SW 1271 (cell line): Measurements from ENCODE around the gene CRACDL.

Experiments used
- DNase-seq, 2 experiments: peaks; one replicate each; lab custom pipeline; 2025; lab: John Stamatoyannopoulos, UW

Gene CRACDL

DNA sequence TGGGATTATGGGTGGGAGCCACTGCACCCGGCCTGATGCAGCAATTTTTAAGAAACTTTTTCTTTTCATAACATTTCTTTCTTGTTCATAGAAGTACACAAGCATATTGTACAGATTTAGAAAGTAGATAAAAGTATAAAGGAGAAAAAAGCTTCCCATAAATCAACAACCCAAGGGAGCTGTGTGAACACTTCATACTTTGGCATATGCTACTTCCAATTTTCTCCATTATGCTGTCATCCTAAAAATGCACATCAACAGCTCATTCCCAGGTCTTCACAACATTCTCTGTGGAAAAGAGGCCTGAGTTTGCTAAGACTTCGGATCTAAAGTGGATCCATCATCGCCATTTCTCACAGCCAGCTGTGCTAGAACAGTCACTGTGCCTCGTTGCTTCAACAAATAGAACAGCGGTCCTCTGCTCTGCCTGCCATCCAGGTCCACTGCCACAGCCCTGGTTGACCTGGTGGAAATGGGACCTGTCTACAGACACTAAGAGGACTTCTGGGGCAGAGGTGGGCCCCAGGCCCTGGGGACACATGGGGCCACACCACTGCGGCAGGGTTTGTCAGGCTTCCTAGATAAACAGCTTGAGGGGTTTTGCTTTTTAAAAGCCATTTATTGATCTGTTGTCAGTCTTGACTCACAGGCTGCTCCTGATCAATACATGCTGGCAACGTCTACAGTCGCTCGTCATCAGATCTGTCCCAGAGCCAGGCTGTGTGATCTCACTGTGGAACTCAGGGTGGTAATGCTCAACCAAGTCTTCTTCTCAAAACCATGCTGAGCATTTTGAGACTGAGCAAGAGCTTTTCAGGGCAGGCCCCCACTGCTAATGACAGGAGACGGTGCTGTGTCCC is 132.4 kb downstream of the CRACDL start:
- no peak for DNase-seq

DNA sequence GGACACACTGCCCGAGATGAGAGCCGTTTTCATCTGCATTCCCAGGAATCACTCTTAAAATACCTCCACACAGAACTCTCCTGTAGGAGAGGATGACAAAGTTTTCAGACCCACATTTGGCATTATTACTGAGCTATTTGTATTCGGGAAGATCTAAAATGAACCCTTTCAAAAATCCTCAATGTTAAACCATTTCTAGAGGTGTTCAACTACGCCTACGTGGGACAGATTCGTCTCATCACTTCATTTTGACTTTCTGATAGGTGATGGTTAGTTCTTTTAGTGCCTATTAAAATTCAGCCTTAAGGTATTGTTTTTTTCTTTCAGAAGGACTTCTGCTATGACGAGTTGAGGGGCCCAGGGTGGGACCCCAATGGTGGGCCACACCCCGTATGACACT is 133.7 kb downstream of the CRACDL start:
- no peak for DNase-seq

DNA sequence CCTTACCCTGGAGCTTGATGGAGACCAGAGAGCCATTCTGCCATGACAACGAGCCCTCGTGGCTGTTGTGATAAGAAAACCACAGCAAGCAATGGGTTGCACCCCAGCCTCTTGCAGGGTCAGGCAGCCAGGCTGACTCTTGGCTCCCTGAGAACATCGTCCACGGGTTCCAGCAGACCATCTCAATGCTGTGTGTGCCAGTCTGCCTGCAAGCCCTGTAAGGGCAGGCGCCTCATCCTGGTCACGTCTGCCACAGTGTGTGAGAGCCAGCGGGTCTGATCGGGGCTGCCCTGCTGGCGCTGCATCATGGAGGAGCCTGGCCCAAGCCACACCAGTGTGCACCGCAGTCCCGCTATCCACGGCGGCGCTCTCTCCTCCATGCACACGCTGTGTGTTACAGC is 134.1 kb downstream of the CRACDL start:
- no peak for DNase-seq

DNA sequence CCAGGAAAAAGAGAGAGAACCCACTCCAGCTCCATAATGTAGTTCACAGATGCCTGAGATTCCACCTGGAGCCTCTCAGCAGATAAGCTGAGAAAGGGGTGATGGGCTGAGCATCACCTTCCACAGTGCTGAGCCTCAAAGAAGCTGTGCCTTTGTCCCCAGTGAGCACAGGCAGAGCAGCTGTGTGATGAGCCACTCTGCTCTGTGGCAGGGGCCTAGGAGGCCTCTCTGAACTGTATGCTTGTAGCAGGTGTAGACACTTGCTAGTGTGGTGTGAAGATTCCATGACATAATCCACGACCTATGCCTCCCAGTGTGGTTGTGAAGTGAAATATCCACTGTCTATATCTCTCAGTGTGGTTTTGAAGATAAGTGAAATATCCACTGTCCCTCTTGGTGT is 134.7 kb downstream of the CRACDL start:
- no peak for DNase-seq

DNA sequence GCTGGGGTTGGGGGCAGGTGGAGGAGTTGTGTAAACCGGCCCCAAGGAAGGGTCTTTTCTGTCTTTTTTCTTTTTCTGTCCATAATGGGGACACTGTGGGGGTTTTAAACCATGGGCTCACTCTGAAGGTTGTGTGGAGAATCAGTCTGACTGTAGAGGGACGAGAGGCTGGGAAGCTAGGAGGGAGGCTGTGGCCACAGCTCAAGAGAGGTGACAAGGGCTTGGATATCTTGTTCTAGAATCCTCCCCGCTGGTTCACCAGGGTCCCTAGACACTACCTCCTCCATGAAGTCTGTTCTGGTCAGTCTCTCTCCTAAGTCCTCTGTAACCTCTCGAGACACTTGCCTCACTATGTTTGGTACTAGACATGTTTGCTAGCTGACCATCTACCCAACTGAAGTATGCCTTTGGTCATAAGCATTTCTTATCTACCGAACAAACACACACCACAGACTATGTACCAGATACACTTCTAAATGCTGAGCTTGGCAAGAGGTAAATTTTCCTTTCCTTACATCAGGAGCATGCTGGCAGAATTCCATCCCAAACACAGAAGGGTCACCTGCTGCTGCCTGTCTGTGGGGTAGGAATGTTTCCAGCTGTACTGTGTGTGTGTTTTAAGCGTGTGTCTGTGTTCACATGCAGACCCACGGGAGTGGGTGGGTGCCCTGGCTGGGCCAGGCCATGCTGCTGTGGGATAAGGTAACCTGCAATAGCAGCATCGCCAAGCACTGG is 135.5 kb downstream of the CRACDL start:
- DNase-seq: no peak

DNA sequence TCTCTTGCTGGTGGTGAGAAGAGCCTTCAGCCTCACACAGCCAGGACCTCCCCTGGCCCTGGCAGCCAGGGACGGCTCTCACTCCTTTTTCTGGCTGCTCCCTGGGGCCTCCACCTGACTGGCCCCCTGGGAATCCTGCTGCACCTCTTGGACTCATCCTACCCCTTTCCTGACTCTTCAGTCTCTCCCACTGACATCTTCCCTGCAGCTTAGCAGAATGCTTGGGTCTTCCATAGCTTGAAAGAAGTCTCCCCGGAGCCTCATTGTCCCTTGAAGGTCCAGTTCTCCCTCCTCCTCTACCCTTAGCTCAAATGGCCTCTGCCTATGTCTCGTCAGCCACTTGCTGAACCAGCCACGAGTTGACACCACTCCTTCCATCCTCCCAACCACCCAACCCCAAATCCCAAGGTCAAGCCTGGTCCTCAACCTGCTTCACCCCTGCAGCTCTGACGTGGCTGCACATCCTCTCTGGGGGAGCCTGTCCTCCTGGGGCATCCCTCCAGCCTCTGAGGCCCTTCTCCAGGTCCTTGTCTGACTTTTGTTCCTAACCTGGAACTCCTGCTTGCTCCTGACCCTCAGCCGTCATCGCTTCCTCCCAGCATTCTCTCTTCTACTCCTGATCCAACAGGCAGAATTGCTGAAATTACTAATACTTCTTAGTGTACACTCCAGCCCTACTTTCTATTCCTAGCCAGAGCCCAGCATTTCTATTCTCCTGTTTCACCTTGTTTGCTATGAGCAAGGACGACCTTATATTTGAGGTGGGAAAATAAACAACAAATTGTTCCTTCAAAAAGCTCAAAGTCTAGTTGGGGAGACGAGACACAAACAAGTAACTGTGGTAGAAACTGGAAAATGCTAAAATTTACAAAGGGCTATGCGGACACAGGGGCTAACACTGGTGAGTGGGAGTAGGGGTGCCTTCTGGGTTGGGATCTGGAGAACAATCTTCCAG is 136.4 kb downstream of the CRACDL start:
- DNase-seq: no peak

DNA sequence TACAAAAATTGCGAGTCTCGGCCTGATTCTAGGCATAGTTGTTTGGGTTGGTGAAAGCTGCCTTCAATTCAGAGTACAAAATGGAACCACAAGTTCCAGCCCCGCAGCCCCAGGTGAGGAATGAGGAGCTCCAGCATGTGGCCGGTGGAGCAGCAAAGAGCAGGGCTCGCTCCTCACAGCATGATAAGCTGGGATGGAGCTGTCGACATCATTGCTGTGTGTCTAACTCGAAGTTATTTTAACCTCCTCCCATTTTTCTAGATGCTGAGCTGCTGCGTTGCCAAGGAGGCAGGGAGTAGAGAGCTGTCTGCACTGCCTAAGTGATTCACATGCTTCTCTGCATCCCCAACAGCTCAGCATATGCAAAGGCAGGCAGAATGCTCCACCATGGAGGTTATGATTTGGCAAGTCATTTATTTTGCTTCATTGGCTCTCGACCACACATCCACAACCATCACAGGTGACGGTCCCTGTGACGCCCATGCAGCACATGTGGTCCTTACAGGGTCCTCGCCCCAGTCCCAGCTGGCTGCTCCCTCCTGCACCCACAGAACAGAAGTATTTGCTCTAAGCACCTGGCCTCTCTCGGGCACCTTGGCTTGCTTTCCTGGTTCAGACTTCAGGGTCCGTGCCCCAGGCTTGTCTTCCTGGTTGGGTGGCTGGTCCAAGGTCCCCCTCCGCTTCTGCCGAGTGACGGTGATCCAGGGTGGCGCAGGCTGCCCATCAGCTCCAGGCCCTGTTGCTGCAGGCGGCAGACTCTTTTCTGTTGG is 139.1 kb downstream of the CRACDL start:
- DNase-seq: no peak

DNA sequence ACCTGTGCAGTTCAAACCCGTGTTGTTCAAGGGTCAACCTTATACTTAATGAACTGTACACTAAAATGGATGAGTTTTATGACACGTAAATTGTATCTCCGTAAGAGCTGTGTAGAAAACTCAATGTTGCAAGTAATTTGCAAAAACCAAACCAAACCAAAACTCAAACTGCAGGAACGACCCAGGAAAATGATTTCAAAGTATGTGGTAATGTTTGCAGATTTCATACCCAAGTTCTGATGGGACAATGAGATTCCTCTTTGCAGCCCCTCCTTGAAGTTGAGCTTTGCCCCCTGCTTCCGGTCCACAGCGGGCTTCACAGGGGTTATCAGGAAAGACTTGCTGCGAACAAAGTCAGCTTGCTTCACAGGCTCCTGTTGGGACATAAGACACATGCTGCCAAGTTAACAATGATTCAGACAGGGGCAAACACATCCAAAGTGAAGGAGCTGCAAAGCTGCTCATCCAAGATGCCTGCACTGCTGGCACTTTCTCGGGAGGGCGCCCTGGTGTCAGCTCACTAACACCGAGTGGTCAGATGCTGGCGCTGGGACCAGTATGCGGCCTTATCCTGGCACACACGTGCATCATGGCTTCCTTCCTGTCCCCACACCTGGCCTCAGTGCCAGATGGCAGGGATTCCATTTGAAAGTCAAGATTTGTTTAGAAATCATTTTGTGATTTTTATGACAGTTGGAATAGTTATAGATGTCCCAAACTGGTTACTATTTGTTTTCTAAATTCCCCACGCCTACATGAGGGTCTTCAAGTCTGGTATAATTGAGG is 139.9 kb downstream of the CRACDL start:
- DNase-seq: no peak

DNA sequence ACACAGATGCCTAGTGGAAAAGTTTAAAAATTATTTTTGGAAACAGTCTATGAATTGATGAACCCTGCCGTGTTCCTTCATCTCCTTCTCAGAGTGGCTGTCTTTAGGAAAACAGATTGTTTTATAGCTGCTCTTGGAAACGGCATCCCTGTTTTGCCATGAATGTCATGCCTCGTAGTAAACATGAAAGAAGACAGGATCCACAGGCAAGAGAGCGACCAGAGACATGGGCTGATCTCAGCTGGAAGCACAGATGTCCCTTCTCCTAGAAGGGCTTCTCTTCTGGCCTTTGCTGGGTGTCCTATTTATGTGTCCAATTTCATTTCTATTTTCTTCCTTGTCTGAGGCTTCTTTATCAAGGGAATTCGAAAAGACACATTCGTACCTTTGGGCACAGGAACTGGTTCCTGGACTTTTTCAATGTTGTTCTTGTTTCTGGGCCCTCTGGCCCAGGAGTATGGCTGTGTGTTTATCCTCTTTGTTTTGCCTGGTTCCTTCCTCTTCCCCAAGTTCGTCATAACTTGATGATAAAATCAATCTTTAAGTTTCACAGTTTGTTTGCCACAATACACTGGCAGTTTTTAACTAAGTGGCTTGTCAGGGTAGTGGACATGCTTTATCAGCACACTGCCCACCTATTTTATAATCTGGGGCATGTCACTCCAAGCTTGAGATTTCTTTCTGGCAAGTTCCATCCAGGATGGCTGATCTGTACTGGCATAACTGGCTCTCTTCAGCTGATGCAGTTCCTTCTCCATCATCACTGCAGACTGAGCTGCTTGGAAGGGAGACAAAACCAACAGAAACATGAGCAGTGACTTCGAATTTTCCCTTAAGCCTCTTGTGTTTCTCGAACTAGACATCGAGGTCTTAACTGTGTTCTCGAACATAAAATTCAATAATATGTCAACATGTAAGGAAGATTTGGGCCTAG is 141.9 kb downstream of the CRACDL start:
- no peak for DNase-seq

DNA sequence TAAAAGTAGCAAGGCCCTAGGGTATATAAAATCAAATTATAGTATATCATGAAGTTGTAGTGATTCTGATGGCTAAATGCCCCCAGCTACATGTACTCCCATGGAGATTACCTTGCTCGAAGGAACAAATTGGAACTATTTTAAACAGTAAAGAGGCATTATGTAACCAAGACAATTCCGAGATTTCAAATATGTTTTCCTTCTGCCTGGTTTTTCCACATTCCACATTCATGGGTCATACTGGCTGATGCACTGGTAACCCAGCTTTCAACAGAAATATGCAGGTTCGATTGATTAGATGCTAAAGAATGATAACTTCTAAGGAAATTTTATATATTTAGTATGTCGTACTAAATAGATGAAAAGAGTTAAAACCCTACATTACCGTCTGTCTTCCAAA is 142.8 kb downstream of the CRACDL start:
- DNase-seq: no peak

DNA sequence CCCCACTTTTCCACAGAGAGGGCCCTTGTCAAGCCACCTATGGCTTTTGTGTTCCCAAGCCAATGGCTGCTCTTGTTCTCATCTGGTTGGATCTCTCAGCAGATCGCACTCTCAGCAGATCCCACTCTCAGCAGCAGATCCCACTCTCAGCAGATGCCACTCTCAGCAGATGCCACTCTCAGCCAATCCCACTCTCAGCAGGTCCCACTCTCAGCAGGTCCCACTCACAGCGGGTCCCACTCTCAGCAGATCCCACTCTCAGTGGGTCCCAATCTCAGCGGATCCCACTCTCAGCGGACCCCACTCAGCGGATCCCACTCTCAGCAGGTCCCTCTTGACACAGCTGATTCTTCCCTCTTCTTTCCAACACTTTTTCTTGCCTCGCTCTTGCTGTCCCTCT is 145.8 kb downstream of the CRACDL start:
- DNase-seq: no peak

DNA sequence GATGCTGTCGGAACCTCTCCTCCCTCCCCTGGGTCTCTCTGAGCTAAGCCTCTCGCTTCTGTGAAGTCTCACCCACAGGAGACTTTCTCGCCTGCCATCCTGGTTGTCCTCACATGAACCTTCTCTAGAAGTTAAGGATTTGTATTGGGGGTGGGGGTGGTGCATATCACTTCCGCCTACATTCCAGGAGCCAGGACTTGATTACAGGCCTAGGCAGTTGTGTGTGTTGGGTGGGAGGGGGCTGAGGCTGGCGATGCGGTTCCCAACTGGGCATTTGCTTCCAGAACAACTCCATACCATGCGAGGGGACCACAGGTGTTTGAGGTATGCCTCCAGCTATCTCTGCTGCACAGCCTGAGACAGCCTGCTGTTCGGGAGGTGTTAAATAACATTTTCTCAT is 148.3 kb downstream of the CRACDL start:
- DNase-seq: no peak

DNA sequence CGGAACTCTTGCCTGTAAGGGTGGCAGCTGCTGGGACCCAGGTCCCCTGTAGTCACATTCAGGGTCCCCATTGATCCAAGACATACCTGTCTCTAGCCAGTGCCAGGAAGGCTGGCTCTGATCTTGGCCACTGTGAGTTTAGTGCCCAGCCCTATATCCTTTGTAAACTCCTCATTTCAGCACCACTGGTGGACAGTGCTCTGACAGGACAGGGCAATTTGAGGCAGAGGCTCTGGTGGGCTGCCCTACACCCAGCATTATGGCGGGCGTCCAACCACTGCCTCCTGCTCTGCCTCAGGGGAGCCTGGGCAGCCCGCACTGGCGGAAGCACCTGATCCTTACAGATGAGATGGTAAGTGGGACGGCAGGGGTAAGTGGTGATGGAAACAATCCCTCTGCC is 149.8 kb downstream of the CRACDL start:
- no peak for DNase-seq

DNA sequence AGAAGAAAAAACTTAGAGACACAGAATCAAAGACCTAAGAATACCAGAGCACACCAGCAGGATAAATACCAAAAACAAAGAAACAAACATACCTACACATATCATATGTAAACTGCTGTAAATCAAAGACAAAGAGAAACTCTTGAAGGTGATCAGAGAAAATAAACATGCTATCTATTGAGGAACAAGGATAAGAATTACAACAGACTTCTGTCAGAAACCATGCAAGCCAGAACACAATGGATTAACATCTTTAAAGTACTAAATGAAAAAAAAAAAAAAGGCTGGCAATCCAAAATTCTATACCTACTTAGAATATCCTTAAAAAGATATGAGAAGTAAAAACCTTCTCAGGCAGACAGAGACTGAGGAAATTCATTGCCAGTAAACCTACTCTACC is 153.5 kb downstream of the CRACDL start:
- no peak for DNase-seq

DNA sequence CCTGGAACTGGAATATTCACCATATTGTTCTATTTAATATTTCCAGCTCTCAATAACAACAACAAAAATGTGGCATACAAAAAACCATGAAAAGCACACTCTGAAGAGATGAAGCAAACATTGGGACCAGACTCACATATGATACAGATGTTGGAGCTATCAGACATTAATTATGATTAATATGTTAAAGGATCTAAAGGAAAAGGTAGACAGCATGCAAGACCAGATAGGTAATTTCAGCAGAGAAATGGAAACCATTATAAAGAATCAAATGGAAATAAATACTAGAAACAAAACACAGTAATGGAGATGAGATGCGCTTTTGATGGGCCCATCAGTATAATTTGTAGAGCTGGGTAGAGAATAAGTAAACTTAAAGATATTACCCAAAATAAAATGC is 154.2 kb downstream of the CRACDL start:
- no peak for DNase-seq

DNA sequence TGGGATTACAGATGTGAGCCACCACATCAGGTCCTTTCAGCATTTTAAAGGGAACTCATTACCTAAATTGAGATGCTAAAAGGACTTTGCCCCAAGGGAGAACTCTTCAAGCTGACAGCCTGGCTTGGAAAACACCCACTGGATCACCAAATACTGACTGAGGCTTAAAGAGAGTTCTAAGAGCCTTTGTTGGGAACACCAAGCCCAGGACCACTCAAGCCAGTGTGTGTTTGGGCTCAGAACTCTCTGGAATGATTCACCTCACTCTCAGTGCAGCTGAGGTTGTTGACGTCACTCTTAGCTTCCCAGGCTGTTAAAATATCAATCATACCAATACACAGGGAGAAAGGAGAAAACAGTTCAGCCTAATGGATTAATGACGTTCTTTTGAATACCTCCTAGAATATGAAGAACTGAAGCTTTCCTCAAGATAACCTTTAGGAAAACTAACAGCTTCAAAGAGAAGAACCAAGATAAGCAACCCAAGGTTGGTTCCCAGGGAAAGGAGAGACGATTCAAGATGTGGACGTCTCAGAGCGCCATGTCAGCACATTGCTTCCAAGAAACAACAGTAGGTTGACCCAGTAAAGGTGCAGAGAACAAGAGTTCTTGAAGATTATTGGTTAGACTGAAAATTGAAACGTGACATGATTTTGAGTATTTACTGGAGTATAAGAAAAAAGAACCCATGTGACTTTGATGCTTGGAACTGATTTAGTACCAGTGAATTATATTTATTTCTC is 157.1 kb downstream of the CRACDL start:
- no peak for DNase-seq

DNA sequence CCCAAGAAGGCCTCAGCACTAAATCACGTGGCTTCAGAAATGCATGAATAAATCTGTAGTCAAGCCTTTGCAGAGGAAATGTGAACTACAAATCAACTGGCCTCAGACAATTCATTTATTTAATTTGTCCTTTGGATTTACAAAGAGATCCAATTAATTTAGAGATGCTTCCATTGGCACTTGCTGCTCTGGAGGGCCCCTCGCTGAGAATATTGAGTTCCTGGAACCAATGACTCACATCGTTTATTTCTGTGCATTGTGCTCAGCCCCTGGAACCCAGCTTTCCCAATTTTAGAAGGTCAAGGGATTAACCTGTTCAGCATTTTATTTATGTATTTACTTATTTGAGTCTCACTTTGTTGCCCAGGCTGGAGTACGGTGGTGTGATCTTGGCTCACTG is 157.9 kb downstream of the CRACDL start:
- DNase-seq: no peak

DNA sequence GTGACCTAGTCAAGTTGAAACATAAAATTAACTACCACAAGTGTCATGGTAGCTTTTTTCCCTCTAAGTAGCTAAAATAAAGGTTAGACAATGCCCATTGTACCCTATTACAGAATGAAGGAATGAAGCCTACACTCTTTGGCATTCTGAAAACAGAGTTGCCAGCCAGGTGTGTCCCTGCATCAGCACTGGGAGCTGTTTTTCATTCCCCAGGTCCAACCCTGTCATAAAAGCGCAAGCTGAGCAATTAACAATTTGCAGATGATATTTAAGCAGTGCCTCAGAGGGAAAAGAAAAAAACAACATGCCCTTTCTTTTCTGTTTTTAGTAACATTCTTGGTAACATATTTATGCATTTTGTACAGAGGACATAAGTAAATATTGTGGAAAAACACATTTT is 158.3 kb downstream of the CRACDL start:
- no peak for DNase-seq

DNA sequence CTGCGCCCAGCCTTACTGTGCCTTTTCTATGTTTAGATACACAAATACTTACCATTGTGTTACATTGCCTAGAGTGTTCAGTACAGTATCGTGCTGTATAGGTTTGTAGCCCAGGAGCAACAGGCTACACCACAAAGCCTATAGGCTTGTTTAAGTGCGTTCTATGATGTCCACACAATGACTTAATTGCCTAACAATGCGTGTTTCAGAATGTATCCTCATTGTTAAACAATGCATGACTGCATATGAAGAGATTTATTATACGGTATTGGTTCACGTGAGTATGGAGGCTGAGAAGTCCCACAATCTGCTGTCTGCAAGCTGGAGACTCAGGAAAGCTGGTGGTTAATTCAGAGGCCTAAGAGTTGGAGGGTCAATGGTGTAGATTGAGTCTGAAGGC is 158.9 kb downstream of the CRACDL start:
- no peak for DNase-seq
